Lower leg skin (tissue), 3 donors: ENCODE measurements around the gene OBSCN.

Source experiments
- CTCF ChIP-seq, 3 donors: fragments of 450-650 bp; IDR thresholded peaks; one replicate each; pipeline ENCODE4 v1.5.1; 2016; ENCODE audit warnings: antibody characterized with exemption in 3 of 3, mild to moderate bottlenecking in 3 of 3, moderate library complexity in 2 of 3
- POLR2A ChIP-seq, 2 donors: fragments of 450-650 bp; IDR thresholded peaks; one replicate each; pipeline ENCODE4 v1.6.1; 2016 to 2017; ENCODE audit warnings: antibody characterized with exemption in 2 of 2, mild to moderate bottlenecking in 1 of 2, moderate library complexity in 1 of 2

DNA sequence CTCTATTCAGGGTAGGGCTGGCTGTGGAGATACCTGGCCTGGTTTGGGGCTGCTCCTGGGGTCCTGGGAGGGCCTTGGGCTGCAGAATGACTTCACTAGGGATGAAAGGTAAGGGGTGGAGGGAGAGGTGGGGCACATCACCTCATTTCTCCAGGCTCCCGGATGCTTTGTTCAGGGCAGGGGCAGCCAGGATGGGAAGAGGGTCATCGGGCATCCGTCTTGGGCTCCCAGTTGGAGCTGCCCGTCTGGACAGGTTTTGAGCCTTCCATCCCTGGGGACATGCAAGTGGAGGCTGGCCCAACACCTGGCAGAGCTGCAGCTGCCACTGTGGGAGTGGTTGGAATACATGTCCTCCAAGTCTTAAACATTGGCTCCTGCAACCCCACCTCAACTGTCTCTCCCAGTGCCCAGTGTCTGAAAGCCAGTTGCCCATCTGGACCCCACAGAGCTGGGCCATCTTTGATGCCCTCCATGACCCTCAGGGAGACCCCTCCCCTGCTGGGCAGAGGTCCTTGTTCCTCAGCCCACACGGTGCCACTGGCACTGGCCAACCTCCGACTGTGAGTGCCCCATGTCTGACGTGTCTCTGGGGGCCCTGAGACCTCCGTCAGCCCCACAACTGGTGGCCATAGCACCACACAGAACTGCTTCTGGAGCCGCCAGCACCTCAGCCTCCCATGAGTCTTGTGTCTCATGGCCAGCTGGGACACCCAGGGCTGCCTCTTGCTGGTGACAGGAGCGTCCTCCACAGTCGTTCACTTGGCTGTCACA, 145.9 kb downstream of the OBSCN start:
- TF ChIP-seq CTCF (IDR thresholded peaks at IDR 0.05) (no peak), POLR2A (IDR thresholded peaks at IDR 0.05) (no peak)
